NB4 (cell line): ENCODE results near the gene LMNA.
A peak's percentile ranks its signal among the peaks of the same experiment; 100 is the strongest.
"Not testable (repeated sequence)": the region's sequence is repeated elsewhere in the genome, so short reads cannot be mapped to it uniquely, and the experiment has no call there.

Experiments used
- DNase-seq: peaks from one replicate; pipeline ENCODE4 v3.0.0; 2010; ENCODE audit warnings: low read depth
- H3K4me3 ChIP-seq: one replicate; pipeline ENCODE4 v1.5.1; 2011; ENCODE audit warnings: mild to moderate bottlenecking, low read depth, low read length, moderate library complexity
- CTCF ChIP-seq: IDR thresholded peaks from one replicate; pipeline ENCODE4 v1.5.1; 2012; ENCODE audit warnings: low read depth, low read length
- MAX ChIP-seq: IDR thresholded peaks from 2 replicates; pipeline ENCODE4 v1.6.1; 2011; ENCODE audit warnings: low read depth, low read length
- MYC ChIP-seq: IDR thresholded peaks from 2 replicates; pipeline ENCODE4 v1.6.1; 2011; ENCODE audit warnings: low read depth, low read length
- POLR2A ChIP-seq: IDR thresholded peaks from 2 replicates; pipeline ENCODE4 v1.6.1; 2011; ENCODE audit warnings: mild to moderate bottlenecking; ENCODE audit not compliant: insufficient read length; ENCODE audit errors: extremely low read depth

The LMNA gene

GRCh38 chr1:156122086-156122485, 7.6 kb downstream of the LMNA start:
- DNase-seq, result no peak
- TF ChIP-seq POLR2A (no peak), MAX (no peak), MYC (no peak), CTCF (no peak)
- H3K4me3 ChIP-seq, result no peak overlapping the region

DNA sequence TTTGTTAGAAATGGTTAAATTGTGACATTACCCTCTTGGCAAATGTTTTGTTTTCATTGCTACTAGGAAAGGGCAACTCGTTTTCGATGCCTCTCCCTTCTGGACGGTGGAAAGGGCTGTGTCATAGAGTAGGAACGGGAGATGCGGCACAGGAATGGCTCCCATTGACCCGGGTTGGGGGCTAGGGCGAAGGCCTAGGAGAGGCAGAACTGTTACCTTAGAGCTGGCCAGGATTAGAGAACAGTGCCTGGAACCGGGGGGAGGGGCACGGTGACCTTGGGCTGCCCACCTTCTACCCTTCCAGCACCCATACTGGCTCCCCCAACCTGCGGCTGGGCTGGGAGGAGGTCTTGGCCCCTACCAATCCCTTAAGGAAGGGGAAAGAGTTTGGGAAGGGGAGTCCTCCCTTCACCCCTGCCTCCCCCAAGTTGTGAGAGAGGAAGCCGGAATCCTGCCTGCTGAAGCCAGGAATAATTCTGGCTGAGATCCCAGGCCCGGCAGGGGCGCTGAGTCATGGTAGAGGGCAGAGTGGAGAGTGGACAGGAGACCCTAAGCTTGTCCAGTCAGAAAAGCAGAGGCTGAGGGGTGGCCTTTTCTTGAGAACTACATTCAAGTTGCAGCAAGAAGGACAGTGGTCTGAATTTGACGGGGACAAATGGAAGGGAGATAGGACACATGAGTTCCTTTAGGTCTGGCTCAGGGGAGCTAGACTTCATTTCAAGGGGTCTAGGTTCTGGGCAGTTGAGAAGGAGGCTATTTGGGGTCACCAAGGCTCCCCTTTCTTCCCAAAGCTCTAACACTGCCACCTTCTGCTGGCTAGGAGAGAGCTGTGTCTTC, 8.2 kb downstream of the LMNA start:
- H3K4me3 ChIP-seq, result peak overlapping the region; percentile 29
- DNase-seq, result no peak
- TF ChIP-seq CTCF (no peak), POLR2A (no peak), MYC (no peak), MAX (no peak)

GRCh38 chr1:156123356-156124196, 9.1 kb downstream of the LMNA start:
- TF ChIP-seq MAX, result peak; percentile 59
- TF ChIP-seq CTCF, result no peak
- TF ChIP-seq MYC, result peak; percentile 33; the same call in 1 of the 2 replicates
- DNase-seq, result peak; percentile 84
- no peak overlapping the region for H3K4me3 ChIP-seq

GRCh38 chr1:156124557-156125483, 10.3 kb downstream of the LMNA start:
- peak; percentile 70 for TF ChIP-seq MAX
- no peak for TF ChIP-seq MYC
- DNase-seq, result peak; percentile 87
- H3K4me3 ChIP-seq, result no peak overlapping the region

DNA sequence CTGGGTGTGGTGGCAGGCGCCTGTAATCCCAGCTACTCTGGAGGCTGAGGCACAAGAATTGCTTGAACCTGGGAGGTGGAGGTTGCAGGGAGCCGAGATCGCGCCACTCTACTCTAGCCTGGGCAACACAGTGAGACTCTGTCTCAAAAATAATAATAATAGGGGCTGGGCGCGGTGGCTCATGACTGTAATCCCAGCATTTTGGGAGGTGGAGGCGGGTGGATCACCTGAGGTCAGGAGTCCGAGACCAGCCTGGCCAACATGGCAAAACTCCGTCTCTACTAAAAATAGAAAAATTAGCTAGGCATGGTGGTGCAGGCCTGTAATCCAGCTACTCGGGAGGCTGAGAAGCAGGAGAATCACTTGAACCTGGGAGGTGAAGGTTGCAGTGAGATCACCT, 11.0 kb downstream of the LMNA start:
- not testable (repeated sequence) for DNase-seq, H3K4me3 ChIP-seq

- TF ChIP-seq CTCF (peak; percentile 54), POLR2A (peak; percentile 10), MAX (peak; percentile 75), MYC (peak; percentile 58)
- H3K4me3 ChIP-seq, result peak overlapping the region; percentile 44
- peak; percentile 99 for DNase-seq
Observed at GRCh38 chr1:156126043-156126629, 11.6 kb downstream of the LMNA start.
